KG1 (cell line): ENCODE results near the gene ANKZF1.
"Not testable (repeated sequence)": the region's sequence is repeated elsewhere in the genome, so short reads cannot be mapped to it uniquely, and the experiment has no call there.

ENCODE experiments used
- DNase-seq: peaks from one replicate; lab custom pipeline; 2025; lab: John Stamatoyannopoulos, UW

ANKZF1 gene

GRCh38 chr2:219229305-219230058, at the start of gene ANKZF1, which contains the start of gene ATG9A:
Gene ANKZF1, plus strand, starts transcription at chr2:219229806. Its CDS starts 452 bp downstream, at chr2:219230258.
Gene ATG9A, minus strand, starts transcription at chr2:219229636. Its CDS starts 1,612 bp downstream, at chr2:219228024.
- peak; percentile 96 for DNase-seq

- no peak for DNase-seq
These were observed 48.6 kb upstream of the ANKZF1 start for GRCh38 chr2:219180961-219181360.

- DNase-seq, result no peak
These were observed 48.1 kb upstream of the ANKZF1 start for GRCh38 chr2:219181531-219181930.

- no peak for DNase-seq
These were observed 47.1 kb upstream of the ANKZF1 start for GRCh38 chr2:219182331-219183150.

GRCh38 chr2:219183151-219183772, 46.3 kb upstream of the ANKZF1 start:
- no peak for DNase-seq

GRCh38 chr2:219184121-219184520, 45.5 kb upstream of the ANKZF1 start:
- DNase-seq, result no peak

GRCh38 chr2:219186754-219187456, 42.7 kb upstream of the ANKZF1 start:
- no peak for DNase-seq

- no peak for DNase-seq
These were observed 32.2 kb upstream of the ANKZF1 start for GRCh38 chr2:219197388-219197787.

- DNase-seq, result no peak
These were observed 30.6 kb upstream of the ANKZF1 start for GRCh38 chr2:219198974-219199373.

- DNase-seq, result no peak
These were observed 30.0 kb upstream of the ANKZF1 start for GRCh38 chr2:219199470-219200211.

- not testable (repeated sequence) for DNase-seq
These were observed 28.9 kb upstream of the ANKZF1 start for GRCh38 chr2:219200502-219201326.

GRCh38 chr2:219201331-219201730, 28.3 kb upstream of the ANKZF1 start:
- DNase-seq, result not testable (repeated sequence)

- no peak for DNase-seq
These were observed 25.0 kb upstream of the ANKZF1 start for GRCh38 chr2:219204425-219205164.

- no peak for DNase-seq
These were observed 24.5 kb upstream of the ANKZF1 start for GRCh38 chr2:219205165-219205538.

- DNase-seq, result no peak
These were observed 23.7 kb upstream of the ANKZF1 start for GRCh38 chr2:219205981-219206327.

- DNase-seq, result peak; percentile 91
These were observed 23.1 kb upstream of the ANKZF1 start, which contains the start of gene ZFAND2B for GRCh38 chr2:219206328-219207133. Gene ZFAND2B, plus strand, starts transcription at chr2:219206782. Its CDS starts 206 bp downstream, at chr2:219206988.

- DNase-seq, result no peak
These were observed 22.3 kb upstream of the ANKZF1 start for GRCh38 chr2:219207134-219207883.
